ENCODE data around the gene TNFRSF4.

Gene TNFRSF4

DNA sequence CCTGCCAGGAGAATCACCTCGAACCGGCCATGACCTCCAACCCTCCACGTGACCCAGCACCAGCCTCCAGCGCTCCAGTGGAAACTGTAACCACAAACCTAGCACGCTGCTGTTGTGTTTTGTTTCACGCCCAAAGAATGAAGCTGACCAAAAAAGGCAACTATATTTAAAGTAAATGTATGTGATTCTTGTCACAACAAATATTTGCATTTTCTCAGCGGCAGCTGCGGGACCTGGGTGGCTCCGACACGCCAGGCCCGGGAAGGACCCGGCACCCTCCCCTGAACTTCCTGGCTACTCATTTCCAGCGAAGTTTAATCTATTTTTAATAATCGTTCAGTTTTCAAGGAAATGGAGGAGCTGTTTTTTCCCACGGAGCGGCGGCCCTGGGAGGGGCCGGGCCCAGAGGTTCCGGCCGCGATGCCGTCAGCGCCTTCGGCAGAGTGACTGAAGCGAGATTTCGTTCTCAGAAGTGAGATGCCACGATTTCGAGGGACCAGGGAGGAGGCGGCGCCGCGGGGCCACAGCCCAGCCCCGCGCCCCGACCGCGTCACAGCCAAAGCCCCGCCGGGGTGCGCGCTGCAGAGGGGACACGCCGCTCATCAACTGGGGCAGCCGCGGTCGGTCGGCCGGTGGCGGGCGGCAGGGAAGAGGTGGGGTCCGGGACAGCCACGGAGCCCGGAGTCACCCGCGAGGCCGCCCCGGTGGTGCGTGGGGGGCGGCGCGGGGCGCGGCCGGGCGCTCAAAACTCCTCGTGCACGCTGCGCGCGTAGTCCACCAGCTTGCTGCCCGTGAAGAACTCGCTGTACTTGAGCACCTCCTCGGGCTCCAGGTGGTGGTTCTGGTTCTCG lies 3.0 kb upstream of the TNFRSF4 start:
- peaks cover 61% of the 10 kb centered on the region for H3K36me3 ChIP-seq (ENCODE audit: insufficient read depth, low read length)
- H3K27me3 ChIP-seq (ENCODE audit: insufficient read depth, low read length) = 0 out of 2 replicates have a peak, but pooled peaks cover 8% of the 10 kb centered on the region

DNA sequence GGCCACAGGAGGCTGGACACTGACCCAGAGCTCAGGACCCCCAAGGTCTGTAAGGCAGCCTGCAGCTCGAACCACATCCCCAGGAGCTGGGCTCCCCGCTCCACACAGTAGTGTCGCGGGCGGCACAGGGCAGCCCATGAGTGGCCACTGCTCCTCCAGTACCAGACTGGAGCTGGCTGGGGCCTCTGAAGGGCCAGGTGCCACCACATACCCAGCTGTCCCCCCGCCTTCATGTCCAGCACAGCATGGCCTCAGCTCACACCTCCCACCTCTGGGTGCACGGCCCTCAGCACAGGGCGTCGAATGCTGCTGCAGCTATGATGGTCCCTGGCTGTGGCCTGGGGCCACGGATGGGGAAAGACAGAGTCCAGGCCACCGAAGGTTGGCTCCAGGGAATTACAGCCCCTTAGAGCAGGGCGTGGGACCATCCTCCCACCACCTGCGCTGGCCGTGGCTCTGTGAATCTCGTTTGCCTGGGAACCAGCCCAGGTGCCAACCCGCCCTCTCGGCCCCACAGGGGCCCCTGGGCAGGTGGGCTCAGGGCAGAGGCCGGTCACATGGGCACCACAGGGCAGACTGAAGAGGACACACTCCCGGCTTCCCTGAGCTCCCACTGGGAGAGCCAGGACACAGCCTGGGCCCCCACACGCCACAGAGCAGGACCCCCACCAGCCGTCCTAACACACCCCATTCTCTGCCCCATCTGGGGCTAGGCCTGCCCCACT lies 2.1 kb upstream of the TNFRSF4 start:
- Histone ChIP-seq H3K27ac (ENCODE audit: low read depth, low read length, poor library complexity, severe bottlenecking) (no peak overlapping the region), H3K9ac (ENCODE audit: low read length) (no peak overlapping the region), H4K20me1 (ENCODE audit: insufficient read depth, low read length) (no peaks in the 10 kb centered on the region), H3K4me3 (ENCODE audit: low read depth, low read length, poor library complexity, severe bottlenecking) (no peak overlapping the region), H3K4me1 (ENCODE audit: insufficient read depth, low read length, severe bottlenecking) (peaks cover 9% of the 10 kb centered on the region), H3K79me2 (ENCODE audit: insufficient read depth, low read length) (no peaks in the 10 kb centered on the region), H2AFZ (ENCODE audit: low read length) (no peak overlapping the region), H3K27me3 (ENCODE audit: insufficient read depth, low read length) (0 out of 2 replicates have a peak, but pooled peaks cover 8% of the 10 kb centered on the region), H3K9me3 (ENCODE audit: low read length) (no peaks in the 10 kb centered on the region), H3F3A (ENCODE audit: insufficient read depth, low read length) (no peaks in the 10 kb centered on the region), H3K4me2 (ENCODE audit: low read length) (no peak overlapping the region), H3K36me3 (ENCODE audit: insufficient read depth, low read length) (peaks cover 52% of the 10 kb centered on the region), H3K9me2 (ENCODE audit: low read depth, low read length) (no peaks in the 10 kb centered on the region)
- no peak for TF ChIP-seq EZH2 (IDR thresholded peaks at IDR 0.05; ENCODE audit: borderline replicate concordance, low read length)
- TF ChIP-seq CTCF (IDR thresholded peaks at IDR 0.05; ENCODE audit: low read length) = no peak

More for the DNA sequence above, 3.0 kb upstream of the TNFRSF4 start:
- Histone ChIP-seq H3K9ac (ENCODE audit: low read length) (no peak overlapping the region), H2AFZ (ENCODE audit: low read length) (no peak overlapping the region), H3K9me2 (ENCODE audit: low read depth, low read length) (no peaks in the 10 kb centered on the region), H3K4me2 (ENCODE audit: low read length) (no peak overlapping the region), H3K79me2 (ENCODE audit: insufficient read depth, low read length) (no peaks in the 10 kb centered on the region), H3K4me3 (ENCODE audit: low read depth, low read length, poor library complexity, severe bottlenecking) (no peak overlapping the region), H4K20me1 (ENCODE audit: insufficient read depth, low read length) (no peaks in the 10 kb centered on the region), H3K4me1 (ENCODE audit: insufficient read depth, low read length, severe bottlenecking) (peaks cover 9% of the 10 kb centered on the region), H3K9me3 (ENCODE audit: low read length) (no peaks in the 10 kb centered on the region), H3F3A (ENCODE audit: insufficient read depth, low read length) (no peaks in the 10 kb centered on the region), H3K27ac (ENCODE audit: low read depth, low read length, poor library complexity, severe bottlenecking) (no peak overlapping the region)
- TF ChIP-seq CTCF (IDR thresholded peaks at IDR 0.05; ENCODE audit: low read length) (no peak), EZH2 (IDR thresholded peaks at IDR 0.05; ENCODE audit: borderline replicate concordance, low read length) (no peak)

DNA sequence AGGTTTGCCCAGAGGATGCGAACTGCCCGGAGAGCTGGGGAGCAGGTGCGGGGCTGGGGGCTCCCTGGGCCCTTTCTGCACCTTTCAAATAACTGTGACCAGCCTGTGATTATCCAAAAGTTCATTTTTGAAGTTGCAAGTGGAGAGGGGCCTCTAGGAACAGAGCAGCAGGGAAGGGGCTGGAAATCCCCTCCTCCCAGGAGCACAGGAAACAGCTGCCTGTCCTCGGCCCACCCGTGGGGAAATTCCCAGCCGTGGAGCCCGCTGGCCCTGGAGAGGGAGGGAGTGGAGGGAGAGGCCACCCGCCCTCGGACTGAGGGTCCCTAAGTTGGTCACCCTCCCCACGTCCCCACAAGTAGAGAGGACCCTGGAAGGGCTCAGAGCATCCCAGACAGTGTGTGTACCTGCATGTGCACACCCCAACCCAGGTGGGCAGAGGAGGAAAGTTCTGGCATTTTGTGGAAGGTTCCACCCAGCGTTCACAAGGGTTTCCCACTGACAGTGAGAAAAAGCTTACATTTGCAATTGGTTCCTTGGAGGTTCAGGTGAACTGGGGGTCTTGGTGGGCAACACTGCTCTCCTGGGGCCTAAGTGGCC lies 1.2 kb upstream of the TNFRSF4 start:
- Histone ChIP-seq H3K4me1 (ENCODE audit: insufficient read depth, low read length, severe bottlenecking) (peaks cover 9% of the 10 kb centered on the region), H3K9ac (ENCODE audit: low read length) (no peak overlapping the region), H3K9me3 (ENCODE audit: low read length) (no peaks in the 10 kb centered on the region), H3K9me2 (ENCODE audit: low read depth, low read length) (no peaks in the 10 kb centered on the region), H3K4me2 (ENCODE audit: low read length) (no peak overlapping the region), H3F3A (ENCODE audit: insufficient read depth, low read length) (no peaks in the 10 kb centered on the region), H4K20me1 (ENCODE audit: insufficient read depth, low read length) (no peaks in the 10 kb centered on the region), H2AFZ (ENCODE audit: low read length) (no peak overlapping the region), H3K27ac (ENCODE audit: low read depth, low read length, poor library complexity, severe bottlenecking) (no peak overlapping the region), H3K4me3 (ENCODE audit: low read depth, low read length, poor library complexity, severe bottlenecking) (no peak overlapping the region), H3K79me2 (ENCODE audit: insufficient read depth, low read length) (no peaks in the 10 kb centered on the region), H3K36me3 (ENCODE audit: insufficient read depth, low read length) (peaks cover 43% of the 10 kb centered on the region), H3K27me3 (ENCODE audit: insufficient read depth, low read length) (0 out of 2 replicates have a peak, but pooled peaks cover 8% of the 10 kb centered on the region)
- TF ChIP-seq EZH2 (IDR thresholded peaks at IDR 0.05; ENCODE audit: borderline replicate concordance, low read length) = no peak
- no peak for TF ChIP-seq CTCF (IDR thresholded peaks at IDR 0.05; ENCODE audit: low read length)

Measured in OCI-LY1 (cell line).